Gastroesophageal sphincter (tissue), 4 donors: ENCODE results near the gene FXYD6. TPM values are rescaled to one million over a fixed set of nuclear protein-coding genes. Genes with fewer than 3 reads are reported as not detected.

Source experiments
- ATAC-seq: fragments of 150-250 bp; one replicate; pipeline ENCODE4 v1.9.1; 2016; ENCODE audit warnings: mild to moderate bottlenecking, moderate library complexity
- H3K27ac ChIP-seq, 4 donors: fragments of 200-600 bp; sonication (generic) in 3 of 4; 1 replicate in 3 of 4; 2 replicates in 1 of 4; pipeline ENCODE4 v1.5.1; 2016 to 2019
- H3K27me3 ChIP-seq: fragments of 200-600 bp; sonication (generic); one replicate; pipeline ENCODE4 v1.5.1; 2019
- H3K36me3 ChIP-seq, 2 donors: fragments of 200-600 bp; sonication (generic); one replicate each; pipeline ENCODE4 v1.5.1; 2019; ENCODE audit warnings: control low read depth in 1 of 2
- H3K4me1 ChIP-seq, 3 donors: fragments of 200-600 bp; sonication (generic); 1 replicate in 2 of 3; 2 replicates in 1 of 3; pipeline ENCODE4 v1.5.1; 2016 to 2019; ENCODE audit warnings: control low read depth in 2 of 3
- H3K4me3 ChIP-seq, 2 donors: fragments of 200-600 bp; sonication (generic); one replicate each; pipeline ENCODE4 v1.5.1; 2019; ENCODE audit warnings: mild to moderate bottlenecking in 1 of 2, moderate library complexity in 1 of 2
- H3K9me3 ChIP-seq, 3 donors: fragments of 200-600 bp; sonication (generic); one replicate each; pipeline ENCODE4 v1.5.1; 2017 to 2019; ENCODE audit warnings: control low read depth in 2 of 3
- CTCF ChIP-seq, 4 experiments: fragments of 200-600 bp in 2 of 4; fragments of 450-650 bp in 2 of 4; sonication (generic) in 1 of 4; IDR thresholded peaks; one replicate each; pipeline ENCODE4 v1.5.1; 2017 to 2019; ENCODE audit warnings: antibody characterized with exemption in 4 of 4, mild to moderate bottlenecking in 2 of 4, moderate library complexity in 2 of 4
- EP300 ChIP-seq: sonication (generic); formaldehyde crosslinking; IDR thresholded peaks from one replicate; pipeline ENCODE4 v1.6.1; 2017; ENCODE audit warnings: antibody characterized with exemption, mild to moderate bottlenecking
- POLR2A ChIP-seq, 2 donors: fragments of 450-650 bp; IDR thresholded peaks; one replicate each; pipeline ENCODE4 v1.6.1; 2017; ENCODE audit warnings: antibody characterized with exemption in 2 of 2, mild to moderate bottlenecking in 2 of 2, moderate library complexity in 1 of 2
- POLR2AphosphoS5 ChIP-seq: sonication (generic); formaldehyde crosslinking; IDR thresholded peaks from one replicate; pipeline ENCODE4 v1.6.1; 2017; ENCODE audit warnings: antibody characterized with exemption
- whole genome bisulfite sequencing, 2 donors: methylation state at CpG; one replicate each; pipeline ENCODE4 v1.1.5; 2018; ENCODE audit warnings: low coverage in 1 of 2; 5-methylcytosine and 5-hydroxymethylcytosine counted together
- total RNA-seq, 4 donors: library from RNA; depleted of rRNA; stranded (reverse); fragments of >200 nt; gene quantifications; one replicate each; pipeline ENCODE4 v1.1.0, GENCODE V29; 2016

FXYD6 gene
- total RNA-seq, 4 donors from 2014 or later = 28.6 to 76.7 (median 74.4) TPM

- no peak for TF ChIP-seq POLR2A (IDR thresholded peaks at IDR 0.05)
- TF ChIP-seq CTCF (IDR thresholded peaks at IDR 0.05) = no peak
- TF ChIP-seq POLR2AphosphoS5 = no peak
- no peak for TF ChIP-seq EP300
- Histone ChIP-seq H3K27ac (no peak overlapping the region), H3K36me3 (no peaks in the 10 kb centered on the region), H3K4me1 (peaks cover 0 to 10% (median 5%) of the 10 kb centered on the region in 3 donors), H3K27me3 (no peaks in the 10 kb centered on the region), H3K4me3 (no peak overlapping the region), H3K9me3 (no peaks in the 10 kb centered on the region)
- WGBS, 2 donors = 82 to 83% methylated on average over 7 to 9 of the region's 17 CpGs
- no peak for ATAC-seq
Measured at GRCh38 chr11:117908109-117908895, 31.8 kb upstream of the FXYD6 start.

- 40 to 59% methylated on average over 10 to 14 of the region's 24 CpGs for WGBS, 2 donors
- Histone ChIP-seq H3K27me3 (no peaks in the 10 kb centered on the region), H3K4me3 (no peak overlapping the region), H3K4me1 (peaks cover 0 to 10% (median 5%) of the 10 kb centered on the region in 3 donors), H3K9me3 (no peaks in the 10 kb centered on the region), H3K27ac (peak overlapping the region in 1 of 4 donors; percentile 54), H3K36me3 (no peaks in the 10 kb centered on the region)
- ATAC-seq = peak; percentile 97
- TF ChIP-seq POLR2AphosphoS5 = peak; percentile 28
- TF ChIP-seq EP300 = no peak
Measured at GRCh38 chr11:117907276-117908108, 31.0 kb upstream of the FXYD6 start.

- Histone ChIP-seq H3K9me3 (no peaks in the 10 kb centered on the region), H3K4me3 (no peak overlapping the region), H3K27me3 (no peaks in the 10 kb centered on the region), H3K36me3 (no peaks in the 10 kb centered on the region), H3K27ac (peak overlapping the region in 2 of 4 donors; percentile 7 to 35), H3K4me1 (peaks cover 0 to 10% (median 5%) of the 10 kb centered on the region in 3 donors)
- no peak for ATAC-seq
- no peak for TF ChIP-seq POLR2A (IDR thresholded peaks at IDR 0.05)
- no peak for TF ChIP-seq EP300
- TF ChIP-seq CTCF (IDR thresholded peaks at IDR 0.05) = no peak
- TF ChIP-seq POLR2AphosphoS5 = no peak
- 54 to 100% methylated on average over 1 to 4 of the region's 4 CpGs for WGBS, 2 donors
Measured at GRCh38 chr11:117906710-117907109, 30.3 kb upstream of the FXYD6 start.

GRCh38 chr11:117906126-117906525 lies 29.7 kb upstream of the FXYD6 start:
- Histone ChIP-seq H3K4me3 (no peak overlapping the region), H3K27me3 (no peaks in the 10 kb centered on the region), H3K36me3 (no peaks in the 10 kb centered on the region), H3K9me3 (no peaks in the 10 kb centered on the region), H3K27ac (no peak overlapping the region), H3K4me1 (peaks cover 0 to 10% (median 5%) of the 10 kb centered on the region in 3 donors)
- ATAC-seq = no peak
- WGBS, 2 donors = 88% methylated on average over 2 of the region's 2 CpGs; no CpG with 5 or more reads in 1 of the 2 donors
- TF ChIP-seq CTCF (IDR thresholded peaks at IDR 0.05) (no peak), POLR2A (IDR thresholded peaks at IDR 0.05) (no peak), POLR2AphosphoS5 (no peak), EP300 (no peak)

GRCh38 chr11:117905524-117905923 lies 29.1 kb upstream of the FXYD6 start:
- no peak overlapping the region for H3K4me3 ChIP-seq
- H3K36me3 ChIP-seq = no peaks in the 10 kb centered on the region
- H3K4me1 ChIP-seq = peaks cover 0 to 10% (median 5%) of the 10 kb centered on the region in 3 donors
- WGBS, 2 donors = 72 to 83% methylated on average over 2 to 4 of the region's 4 CpGs
- no peaks in the 10 kb centered on the region for H3K27me3 ChIP-seq
- no peaks in the 10 kb centered on the region for H3K9me3 ChIP-seq
- no peak overlapping the region for H3K27ac ChIP-seq
- no peak for TF ChIP-seq CTCF (IDR thresholded peaks at IDR 0.05)
- no peak for TF ChIP-seq EP300
- no peak for TF ChIP-seq POLR2A (IDR thresholded peaks at IDR 0.05)
- no peak for TF ChIP-seq POLR2AphosphoS5
- ATAC-seq = no peak
